HepG2 (cell line): ENCODE results near the gene CCL17. TPM values are rescaled to one million over a fixed set of nuclear protein-coding genes. Genes with fewer than 3 reads are reported as not detected.
A peak's percentile ranks its signal among the peaks of the same experiment; 100 is the strongest.

ENCODE experiments used
- ATAC-seq: fragments of 200-7000 bp; cut with Tn5 transposase; 3 replicates; pipeline ENCODE4 v1.9.1; 2020; ENCODE audit warnings: mild to moderate bottlenecking, moderate library complexity
- BruUV-seq: library from RNA; stranded (reverse); fragments of 400-500 nt; replicated peaks from 2 replicates; lab custom pipeline; 2021; lab: Mats Ljungman, UMichigan
- CTCF ChIA-PET: fragments of 300-600 bp; formaldehyde crosslinking; extraction: SDS; loops from one replicate; lab custom pipeline; 2021; ENCODE audit warnings: low total read pairs, inconsistent platforms, low intra/inter-chr PET ratio; lab: Yijun Ruan, JAX
- POLR2A ChIA-PET: fragments of 350-600 bp; sonication (Branson Sonifier 250); formaldehyde crosslinking; loops from one replicate; lab custom pipeline; 2020; ENCODE audit warnings: antibody characterized with exemption, inconsistent platforms; lab: Yijun Ruan, JAX
- DNase-seq: peaks from one replicate; pipeline ENCODE4 v3.0.0-alpha.2; 2015; ENCODE audit warnings: low spot score
- FAIRE-seq: peaks from 3 replicates; lab custom pipeline; 2011; peaks lifted over from hg19 to GRCh38; lab: Jason Lieb, UNC
- H2AFZ ChIP-seq: one replicate; pipeline ENCODE4 v1.6.1; 2011; ENCODE audit warnings: low read length, inconsistent platforms
- H3K27ac ChIP-seq: fragments of 300-600 bp; 3 replicates; pipeline ENCODE4 v1.8.0; 2011; ENCODE audit warnings: mixed run types, mild to moderate bottlenecking, mixed read lengths, low read length, inconsistent platforms; ENCODE audit not compliant: insufficient read depth; ENCODE audit errors: extremely low read length
- H3K27me3 ChIP-seq, 2 experiments: fragments of 200-600 bp in 1 of 2; 2 replicates in 1 of 2; 3 replicates in 1 of 2; pipeline versions ENCODE4 v1.6.0 to v1.8.0; 2011; ENCODE audit warnings: low read length in 2 of 2, mild to moderate bottlenecking in 2 of 2, moderate library complexity in 2 of 2, inconsistent platforms in 1 of 2; ENCODE audit not compliant: insufficient read depth in 2 of 2, control insufficient read depth in 1 of 2
- H3K36me3 ChIP-seq, 2 experiments: fragments of 200-600 bp in 1 of 2; replicated peaks in 1 of 2; 2 replicates in 1 of 2; 3 replicates in 1 of 2; pipeline versions ENCODE4 v1.5.1 to v1.8.0; 2011; ENCODE audit warnings: low read length in 2 of 2, inconsistent platforms in 1 of 2; ENCODE audit not compliant: insufficient read depth in 2 of 2, control insufficient read depth in 1 of 2
- H3K4me1 ChIP-seq: 2 replicates; pipeline ENCODE4 v1.5.1; 2012; ENCODE audit warnings: low read length, inconsistent platforms; ENCODE audit not compliant: insufficient read depth
- H3K4me2 ChIP-seq: 2 replicates; pipeline ENCODE4 v1.6.0; 2011; ENCODE audit warnings: low read depth, low read length, inconsistent platforms
- H3K4me3 ChIP-seq, 3 experiments: fragments of 200-600 bp in 1 of 3; sonication (generic), shearing (Covaris generic) in 1 of 3; replicated peaks in 1 of 3; 2 replicates each; pipeline ENCODE4 v1.5.1; 2011 to 2016; ENCODE audit warnings: low read length in 3 of 3, inconsistent platforms in 2 of 3, low read depth in 2 of 3, mild to moderate bottlenecking in 2 of 3, control low read depth in 1 of 3, mixed read lengths in 1 of 3; ENCODE audit not compliant: insufficient read depth in 1 of 3
- H3K79me2 ChIP-seq: one replicate; pipeline ENCODE4 v1.6.1; 2011; ENCODE audit warnings: low read length, inconsistent platforms; ENCODE audit not compliant: insufficient read depth
- H3K9ac ChIP-seq: 2 replicates; pipeline ENCODE4 v1.6.0; 2011; ENCODE audit warnings: mild to moderate bottlenecking, low read depth, low read length, inconsistent platforms; ENCODE audit not compliant: insufficient read depth
- H3K9me3 ChIP-seq: 2 replicates; pipeline ENCODE4 v1.5.1; 2012; ENCODE audit warnings: mild to moderate bottlenecking, low read length
- H4K20me1 ChIP-seq: 2 replicates; pipeline ENCODE4 v1.6.0; 2011; ENCODE audit warnings: inconsistent platforms, mild to moderate bottlenecking, low read length, moderate library complexity; ENCODE audit not compliant: insufficient read depth
- AGO2 ChIP-seq: fragments of 200-400 bp; formaldehyde crosslinking; optimal IDR thresholded peaks from 2 replicates; pipeline ENCODE3; 2017; ENCODE audit warnings: mild to moderate bottlenecking, low read depth, low read length, moderate library complexity
- FOXM1 ChIP-seq: sonication (generic); formaldehyde crosslinking; IDR thresholded peaks from 2 replicates; pipeline ENCODE4 v1.5.0; 2020; ENCODE audit warnings: missing genetic modification reagents
- HINFP ChIP-seq: sonication (generic); formaldehyde crosslinking; IDR thresholded peaks from 2 replicates; pipeline ENCODE4 v1.4.0; 2020; ENCODE audit warnings: low read depth, mild to moderate bottlenecking, missing genetic modification reagents
- MLLT10 ChIP-seq: sonication (generic); formaldehyde crosslinking; IDR thresholded peaks from 2 replicates; pipeline ENCODE4 v1.4.0; 2020; ENCODE audit warnings: missing genetic modification reagents
- NFIB ChIP-seq: sonication (generic); formaldehyde crosslinking; IDR thresholded peaks from 2 replicates; pipeline ENCODE4 v1.9.0; 2021; ENCODE audit warnings: missing genetic modification reagents, mild to moderate bottlenecking, borderline replicate concordance
- NPAS2 ChIP-seq: sonication (generic); formaldehyde crosslinking; IDR thresholded peaks from 2 replicates; pipeline ENCODE4 v1.8.0; 2022; ENCODE audit warnings: mild to moderate bottlenecking, missing genetic modification reagents, borderline replicate concordance
- NR2F6 ChIP-seq, 2 experiments: IDR thresholded peaks; 2 replicates each; pipeline ENCODE4 v1.6.1; 2016; ENCODE audit warnings: antibody characterized with exemption in 1 of 2, mild to moderate bottlenecking in 1 of 2
- PHF8 ChIP-seq: sonication (generic); formaldehyde crosslinking; IDR thresholded peaks from 2 replicates; pipeline ENCODE4 v1.5.0; 2020; ENCODE audit warnings: missing genetic modification reagents
- RAD51 ChIP-seq: fragments of 450-650 bp; IDR thresholded peaks from 2 replicates; pipeline ENCODE4 v1.6.1; 2016; ENCODE audit warnings: borderline replicate concordance
- RBAK ChIP-seq: sonication (generic); formaldehyde crosslinking; IDR thresholded peaks from 2 replicates; pipeline ENCODE4 v1.5.1; 2020; ENCODE audit warnings: mild to moderate bottlenecking, missing genetic modification reagents
- RBFOX2 ChIP-seq: fragments of 200-400 bp; formaldehyde crosslinking; IDR thresholded peaks from 2 replicates; pipeline ENCODE4 v1.6.1; 2017; ENCODE audit warnings: low read depth, mild to moderate bottlenecking, low read length
- SAP130 ChIP-seq: IDR thresholded peaks from 2 replicates; pipeline ENCODE4 v1.6.1; 2016; ENCODE audit warnings: low read depth
- SRF ChIP-seq: IDR thresholded peaks from 2 replicates; pipeline ENCODE4 v1.6.1; 2011; ENCODE audit warnings: mild to moderate bottlenecking, low read depth, low read length, moderate library complexity
- ZBTB44 ChIP-seq: sonication (generic); formaldehyde crosslinking; IDR thresholded peaks from 2 replicates; pipeline ENCODE4 v1.4.0; 2020; ENCODE audit warnings: missing genetic modification reagents
- ZFX ChIP-seq: sonication (generic); formaldehyde crosslinking; IDR thresholded peaks from 2 replicates; pipeline ENCODE4 v1.4.0; 2020; ENCODE audit warnings: mild to moderate bottlenecking, low read depth, missing genetic modification reagents, moderate library complexity
- ZNF652 ChIP-seq: IDR thresholded peaks from 2 replicates; pipeline ENCODE4 v1.6.1; 2016; ENCODE audit warnings: low read depth, borderline replicate concordance
- WGBS: methylation state at CpG from one replicate; pipeline ENCODE4 v1.1.6; 2017; ENCODE audit warnings: low lambda C conversion rate; 5-methylcytosine and 5-hydroxymethylcytosine counted together
- in situ Hi-C: cut with HindIII; loops from 2 replicates; pipeline ENCODE4 v1.10.0; 2017; ENCODE audit warnings: low pct_unique_long_range_greater_than_20kb; ENCODE audit not compliant: extremely low pct_ligation_motif_present
- intact Hi-C: fragments of 100-400 bp; cut with micrococcal nuclease; formaldehyde crosslinking; loops from one replicate; pipeline ENCODE4 v1.10.0; 2022; ENCODE audit not compliant: unreplicated experiment
- polyA plus RNA-seq, 8 experiments: library from polyadenylated mRNA; depleted of rRNA in 3 of 8; stranded (reverse) in 7 of 8; unstranded in 1 of 8; fragments of >200 nt; fragmentation: Illumina TruSeq in 4 of 8; extraction: Trizol in 4 of 8; gene quantifications; 2 replicates each; pipeline versions ENCODE4 v1.2.1 to v1.2.3, GENCODE V29; 2011 to 2016; ENCODE audit warnings: low read depth in 4 of 8, missing spikeins in 1 of 8, mixed read lengths in 1 of 8; ENCODE audit not compliant: insufficient read depth in 1 of 8
- total RNA-seq, 5 experiments: library from RNA; depleted of rRNA; stranded (reverse); fragments of >200 nt; fragmentation: Illumina TruSeq; extraction: Trizol; gene quantifications; 2 replicates each; pipeline ENCODE4 v1.2.3, GENCODE V29; 2016; ENCODE audit warnings: low read depth in 1 of 5
- TF ChIP-seq, protein P1 (sequence below): sonication (generic); formaldehyde crosslinking; conservative IDR thresholded peaks from 2 replicates; pipeline ENCODE4 v1.4.0; 2020; ENCODE audit warnings: mild to moderate bottlenecking, missing genetic modification reagents, moderate library complexity

Gene CCL17
- total and polyA plus RNA-seq, 2 of the 13 experiments (the other 11 are each of a cell fraction or from before 2014, with no cell fraction given), result not detected

DNA sequence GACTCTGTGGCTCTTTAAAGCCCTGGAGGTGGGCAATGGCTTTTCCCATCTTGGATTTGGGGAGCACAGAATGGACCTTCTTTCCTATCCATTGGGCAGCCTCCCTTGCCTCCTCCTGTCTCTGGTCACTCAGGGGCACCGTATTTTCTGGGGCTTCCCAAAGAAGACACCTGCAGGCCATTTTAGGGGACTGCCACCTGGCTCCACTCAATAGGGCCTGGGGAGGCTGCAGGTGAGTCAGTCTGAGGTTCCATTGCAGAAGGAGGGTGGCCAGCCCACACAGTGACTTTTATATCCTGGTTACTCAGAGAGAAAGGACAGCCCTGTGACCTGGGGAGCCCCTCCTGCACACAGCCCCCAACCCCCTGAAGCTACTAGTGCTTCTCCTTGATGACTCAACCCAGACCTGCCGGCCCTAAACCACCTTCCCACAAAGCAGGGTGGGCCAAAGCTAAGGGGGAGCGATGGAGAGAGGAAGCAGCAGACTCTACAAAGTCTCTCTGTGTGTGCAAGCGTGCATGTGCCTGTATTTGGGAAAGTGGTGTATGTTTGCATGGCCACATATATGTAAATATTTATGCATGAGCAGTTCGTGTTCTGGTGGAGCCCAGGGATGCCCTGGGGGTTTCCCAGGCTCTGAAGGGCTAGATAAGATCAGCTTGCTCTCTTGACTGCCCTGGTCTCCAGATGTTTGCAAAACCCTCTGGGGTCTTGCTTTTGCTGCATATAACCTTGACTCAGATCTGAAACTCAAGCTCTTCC lies 27.3 kb upstream of the CCL17 start (continued):
- TF ChIP-seq PHF8 (CRISPR knock-in tag), result no peak
- TF ChIP-seq NR2F6 (IDR thresholded peaks at IDR 0.05), result peak; percentile 43; the same call in 1 of the 2 replicates
- no peak for TF ChIP-seq NR2F6 (CRISPR knock-in tag; IDR thresholded peaks at IDR 0.05)
- TF ChIP-seq SAP130 (CRISPR knock-in tag), result peak; percentile 8; the same call in 1 of the 2 replicates
- TF ChIP-seq ZFX (CRISPR knock-in tag), result peak; percentile 23; the same call in 1 of the 2 replicates
- TF ChIP-seq HINFP (CRISPR knock-in tag), result 0 out of 2 replicates have a peak, but pooled peaks have one; percentile 28
- TF ChIP-seq ZBTB44 (CRISPR knock-in tag), result no peak
- no peak for TF ChIP-seq NFIB (CRISPR knock-in tag)

DNA sequence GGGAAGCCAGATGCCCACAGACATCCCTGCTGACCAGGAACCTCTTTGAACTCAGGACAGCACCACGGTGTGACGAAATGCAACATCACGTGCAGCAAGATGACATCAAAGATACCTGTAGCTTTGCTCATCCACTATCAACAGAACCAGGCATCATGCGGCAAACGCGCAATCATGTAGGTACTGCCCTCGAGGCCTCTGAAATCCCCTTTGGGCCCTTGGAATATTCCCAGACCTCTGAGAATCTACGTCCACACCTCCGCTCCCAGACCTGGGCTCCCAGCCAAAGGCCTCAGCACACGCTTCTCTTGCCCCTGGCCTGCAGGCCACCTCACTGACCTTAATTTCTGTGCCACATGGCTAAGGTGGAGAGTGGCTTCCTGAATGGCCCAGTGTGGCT lies 25.0 kb upstream of the CCL17 start:
- Histone ChIP-seq H3K79me2 (peaks cover 38% of the 10 kb centered on the region), H3K4me3 (no peak overlapping the region), H4K20me1 (peaks cover 9% of the 10 kb centered on the region; the same call in 1 of the 2 replicates), H3K36me3 (peaks cover 35 to 59% of the 10 kb centered on the region in 2 experiments), H3K9ac (no peak overlapping the region), H2AFZ (no peak overlapping the region), H3K4me2 (no peak overlapping the region), H3K4me1 (peaks cover 65% of the 10 kb centered on the region), H3K27me3 (no peaks in the 10 kb centered on the region), H3K27ac (no peak overlapping the region), H3K9me3 (no peaks in the 10 kb centered on the region)
- intact Hi-C loops (no loop called here), in situ Hi-C loops (no loop called here)
- WGBS, result 92% methylated on average over 9 of the region's 10 CpGs
- FAIRE-seq, result no peak
- ChIA-PET CTCF (no interaction called here), POLR2A (no interaction called here)
- no TSS peak for BruUV-seq
- DNase-seq, result no peak
- no peak for ATAC-seq
- TF ChIP-seq RBAK (CRISPR knock-in tag), result no peak
- TF ChIP-seq ZNF652 (CRISPR knock-in tag), result no peak
- TF ChIP-seq MLLT10 (CRISPR knock-in tag), result no peak
- TF ChIP-seq RBFOX2, result peak; percentile 36; the same call in 1 of the 2 replicates
- TF ChIP-seq, protein P1, sequence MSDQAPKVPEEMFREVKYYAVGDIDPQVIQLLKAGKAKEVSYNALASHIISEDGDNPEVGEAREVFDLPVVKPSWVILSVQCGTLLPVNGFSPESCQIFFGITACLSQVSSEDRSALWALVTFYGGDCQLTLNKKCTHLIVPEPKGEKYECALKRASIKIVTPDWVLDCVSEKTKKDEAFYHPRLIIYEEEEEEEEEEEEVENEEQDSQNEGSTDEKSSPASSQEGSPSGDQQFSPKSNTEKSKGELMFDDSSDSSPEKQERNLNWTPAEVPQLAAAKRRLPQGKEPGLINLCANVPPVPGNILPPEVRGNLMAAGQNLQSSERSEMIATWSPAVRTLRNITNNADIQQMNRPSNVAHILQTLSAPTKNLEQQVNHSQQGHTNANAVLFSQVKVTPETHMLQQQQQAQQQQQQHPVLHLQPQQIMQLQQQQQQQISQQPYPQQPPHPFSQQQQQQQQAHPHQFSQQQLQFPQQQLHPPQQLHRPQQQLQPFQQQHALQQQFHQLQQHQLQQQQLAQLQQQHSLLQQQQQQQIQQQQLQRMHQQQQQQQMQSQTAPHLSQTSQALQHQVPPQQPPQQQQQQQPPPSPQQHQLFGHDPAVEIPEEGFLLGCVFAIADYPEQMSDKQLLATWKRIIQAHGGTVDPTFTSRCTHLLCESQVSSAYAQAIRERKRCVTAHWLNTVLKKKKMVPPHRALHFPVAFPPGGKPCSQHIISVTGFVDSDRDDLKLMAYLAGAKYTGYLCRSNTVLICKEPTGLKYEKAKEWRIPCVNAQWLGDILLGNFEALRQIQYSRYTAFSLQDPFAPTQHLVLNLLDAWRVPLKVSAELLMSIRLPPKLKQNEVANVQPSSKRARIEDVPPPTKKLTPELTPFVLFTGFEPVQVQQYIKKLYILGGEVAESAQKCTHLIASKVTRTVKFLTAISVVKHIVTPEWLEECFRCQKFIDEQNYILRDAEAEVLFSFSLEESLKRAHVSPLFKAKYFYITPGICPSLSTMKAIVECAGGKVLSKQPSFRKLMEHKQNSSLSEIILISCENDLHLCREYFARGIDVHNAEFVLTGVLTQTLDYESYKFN (CRISPR knock-in tag), result no peak
- no peak for TF ChIP-seq NPAS2 (CRISPR knock-in tag)
- TF ChIP-seq RAD51, result no peak
- TF ChIP-seq FOXM1 (CRISPR knock-in tag), result no peak
- TF ChIP-seq AGO2, result peak; percentile 40
- no peak for TF ChIP-seq SRF
